Left forelimb (tissue), 1 donor: Measurements from ENCODE around the gene RYR3.
A peak's percentile ranks its signal among the peaks of the same experiment; 100 is the strongest.

Source experiments
- DNase-seq: peaks from one replicate; pipeline ENCODE4 v3.0.0-alpha.2; 2018; ENCODE audit warnings: low spot score

Gene RYR3

DNA sequence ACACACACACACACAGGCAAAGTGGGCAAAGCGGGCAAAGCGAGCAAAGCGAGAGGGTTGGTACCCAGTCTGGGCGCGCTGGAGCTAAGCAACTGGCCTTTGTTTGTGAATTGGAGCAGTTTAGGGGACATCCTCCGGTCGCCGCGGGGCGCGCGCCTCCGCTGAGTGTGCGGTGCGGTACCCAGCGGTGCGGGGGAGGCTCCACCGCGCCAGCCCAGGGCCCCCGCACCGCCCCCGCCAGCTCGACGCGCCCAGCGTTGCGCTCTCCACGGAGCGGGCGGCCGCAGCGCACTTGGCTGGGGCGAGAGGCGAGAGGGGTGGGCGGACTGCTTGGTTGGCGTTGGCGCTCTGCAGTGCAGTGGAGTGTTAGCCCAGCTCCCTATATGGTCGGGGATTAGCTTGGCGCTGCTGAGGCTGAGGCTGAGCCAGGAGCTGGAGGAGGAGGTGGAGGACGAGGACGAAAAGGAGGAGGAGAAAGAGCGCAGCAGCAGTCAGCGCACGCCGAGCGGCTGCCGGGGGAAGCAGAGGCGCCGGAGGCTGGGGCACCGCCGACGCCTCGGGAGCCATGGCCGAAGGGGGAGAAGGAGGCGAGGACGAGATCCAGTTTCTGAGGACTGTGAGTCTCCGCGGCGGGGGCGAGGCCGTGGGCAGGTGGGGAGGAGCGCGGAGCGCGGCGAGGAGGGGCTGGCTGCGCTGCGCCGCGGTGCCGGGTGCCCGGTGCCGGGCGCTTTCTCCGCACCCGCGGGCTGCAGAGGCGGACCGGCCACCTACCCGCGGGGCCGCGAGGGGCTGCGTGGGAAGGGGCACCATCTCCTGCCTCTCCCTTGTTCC, at the start of gene RYR3:
Gene RYR3 (plus strand): TSS at position 487 of the 831 bp plus-strand sequence. CDS start 79 bp downstream, at position 566.
- peak; percentile 70 for DNase-seq

- no peak for DNase-seq
Observed at GRCh38 chr15:33262306-33262705, 48.5 kb upstream of the RYR3 start.

DNA sequence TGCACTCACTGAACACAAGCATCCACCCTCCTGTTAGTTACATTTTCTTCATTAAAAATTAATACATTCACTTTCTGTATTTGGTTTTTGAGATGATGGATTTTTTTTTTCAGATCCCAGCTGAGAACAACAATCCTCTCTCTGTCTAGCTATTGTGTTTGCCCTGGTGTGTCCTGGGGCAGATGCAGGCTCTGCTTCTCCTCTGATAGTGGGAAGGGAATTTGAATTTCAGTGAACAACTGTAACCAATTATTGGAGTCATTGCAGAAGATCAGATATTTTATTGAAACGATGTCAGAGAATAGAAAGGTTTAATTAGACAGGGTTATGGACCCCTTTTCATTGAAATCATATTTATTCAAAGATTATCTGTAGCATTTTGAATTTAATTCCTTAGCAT, 33.1 kb upstream of the RYR3 start:
- no peak for DNase-seq

DNA sequence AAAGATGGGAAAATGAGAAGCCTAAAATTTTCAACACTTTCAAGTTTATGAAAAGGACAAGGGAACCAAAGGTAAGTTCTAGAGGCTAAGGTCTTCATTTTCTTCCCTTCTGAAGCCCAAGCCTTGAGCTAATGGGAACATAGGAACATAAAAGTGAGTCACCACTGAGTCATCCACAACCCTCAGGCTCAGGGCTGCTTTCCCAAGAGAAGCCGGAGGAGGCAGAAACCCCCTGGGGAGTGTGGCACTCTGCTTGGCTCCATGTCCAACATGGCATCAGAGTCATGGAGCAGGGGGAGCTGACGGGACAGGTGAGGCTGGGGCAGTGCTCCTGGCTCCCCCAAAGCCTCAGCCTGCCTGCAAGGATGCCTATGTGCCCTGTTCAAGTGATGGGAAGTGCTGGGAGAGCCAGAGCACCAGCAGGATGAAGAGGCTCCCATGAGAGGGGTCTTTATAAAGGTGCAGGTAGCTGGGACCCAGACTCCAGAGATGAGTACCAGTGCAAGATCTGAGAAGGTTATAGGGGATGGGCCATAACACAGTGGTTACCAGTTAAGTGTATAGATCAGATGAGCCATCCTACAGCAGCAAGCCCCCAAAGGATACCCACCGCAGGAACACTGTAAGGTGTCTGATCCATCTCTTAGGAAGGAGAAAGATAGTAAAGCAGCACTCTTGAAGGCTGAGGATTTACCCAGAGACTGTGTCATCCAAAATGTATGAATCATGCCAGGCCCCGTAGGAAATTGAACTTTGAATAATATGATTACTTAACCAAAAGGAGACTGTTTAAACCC, 31.8 kb upstream of the RYR3 start:
- DNase-seq, result no peak

GRCh38 chr15:33279613-33280205, 31.1 kb upstream of the RYR3 start:
- no peak for DNase-seq

DNA sequence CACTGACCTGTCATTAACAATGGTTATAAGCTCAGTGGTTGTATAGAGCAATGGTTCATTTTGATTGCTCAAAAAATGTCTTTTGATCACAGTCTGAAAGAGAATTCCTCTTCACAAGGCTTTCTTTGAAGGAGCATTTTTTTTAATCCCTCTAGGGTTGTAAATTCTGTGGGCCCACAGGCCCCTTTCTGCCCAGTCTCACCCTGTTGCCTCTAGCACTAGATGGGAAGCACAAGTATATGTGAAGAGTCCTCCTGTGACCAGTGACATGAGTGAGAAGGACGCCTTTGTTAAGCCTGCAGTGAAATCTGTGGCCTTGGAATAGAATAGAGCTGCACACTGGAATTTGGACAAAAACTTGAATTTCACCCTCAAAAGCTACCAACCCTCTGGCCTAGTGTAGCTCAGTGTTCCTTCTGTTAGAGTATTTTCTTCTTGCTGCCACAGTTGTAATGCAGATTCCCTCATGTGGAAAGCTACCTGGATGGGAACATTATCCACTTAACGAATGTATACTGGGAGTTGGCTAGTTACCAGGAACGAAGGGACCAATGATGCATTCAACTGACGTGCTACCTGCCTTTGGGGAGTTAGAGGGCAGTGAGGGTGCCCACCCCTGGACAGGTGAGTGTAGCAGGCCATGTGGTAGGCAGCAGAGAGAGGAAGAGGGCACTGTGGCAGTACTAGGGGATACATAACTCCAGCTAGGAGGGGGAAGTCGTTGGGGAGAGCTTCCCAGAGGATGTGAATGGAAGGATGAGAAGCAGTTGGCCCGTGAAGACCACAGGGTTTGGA, 28.3 kb upstream of the RYR3 start:
- DNase-seq, result no peak

DNA sequence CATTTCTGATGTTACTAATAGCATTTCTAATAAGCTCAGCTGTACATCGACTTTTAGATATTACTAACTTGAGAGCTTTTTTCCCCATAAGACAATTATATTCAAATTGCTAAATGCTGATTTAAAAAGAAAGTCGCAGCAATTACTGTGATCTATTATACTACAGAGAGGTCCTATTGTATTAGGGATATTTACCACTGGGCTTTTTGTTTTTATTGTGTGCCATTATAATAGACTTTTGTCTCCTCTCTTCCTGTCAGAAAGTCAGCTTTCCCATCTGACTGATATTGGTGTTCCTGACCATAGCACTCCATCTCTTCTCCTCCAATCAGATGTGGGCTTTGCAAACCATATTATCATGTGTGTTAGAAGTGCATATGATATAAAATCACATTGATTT, 27.2 kb upstream of the RYR3 start:
- DNase-seq, result no peak

DNA sequence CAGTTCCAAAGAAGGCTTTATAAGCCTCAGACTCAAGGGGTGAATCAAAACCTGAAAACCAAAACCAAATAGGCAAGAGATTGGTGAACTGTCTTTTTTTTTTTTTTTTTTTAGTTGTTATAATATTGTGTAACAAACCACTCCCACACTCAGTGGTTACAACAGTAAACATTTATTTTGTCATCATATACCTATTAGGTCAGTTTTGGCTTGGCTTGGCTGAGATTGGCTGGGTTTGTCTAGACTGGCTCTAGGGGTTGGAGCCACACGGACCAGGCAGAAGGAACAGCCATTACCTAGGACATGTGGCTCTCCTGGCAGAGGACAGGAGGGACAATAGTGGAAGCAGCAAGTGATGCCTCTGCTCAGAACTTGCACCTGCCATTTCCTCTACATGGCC, 26.4 kb upstream of the RYR3 start:
- DNase-seq, result no peak

- no peak for DNase-seq
Observed at GRCh38 chr15:33292717-33293307, 18.0 kb upstream of the RYR3 start.

GRCh38 chr15:33293713-33294334, 16.9 kb upstream of the RYR3 start:
- no peak for DNase-seq

DNA sequence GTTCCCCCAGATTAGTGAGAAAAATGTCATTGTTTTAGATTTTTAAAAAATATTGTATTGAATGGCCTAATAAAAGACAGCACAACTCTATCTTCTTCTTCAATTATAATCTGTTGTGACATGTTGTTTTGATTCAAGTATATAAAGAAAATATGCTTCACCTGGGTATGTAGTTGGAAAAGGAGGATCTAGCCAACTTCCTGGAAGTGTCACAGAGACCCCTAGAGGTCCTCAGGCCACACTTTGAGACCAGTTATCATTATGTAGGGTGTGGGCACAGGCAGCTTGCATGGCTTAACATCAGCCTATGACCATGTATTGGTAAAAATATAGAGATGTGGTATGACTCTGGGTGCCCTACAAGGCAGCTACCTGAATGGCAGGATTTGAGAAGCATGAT, 14.7 kb upstream of the RYR3 start:
- DNase-seq, result no peak

GRCh38 chr15:33296856-33297255, 13.9 kb upstream of the RYR3 start:
- DNase-seq, result no peak

DNA sequence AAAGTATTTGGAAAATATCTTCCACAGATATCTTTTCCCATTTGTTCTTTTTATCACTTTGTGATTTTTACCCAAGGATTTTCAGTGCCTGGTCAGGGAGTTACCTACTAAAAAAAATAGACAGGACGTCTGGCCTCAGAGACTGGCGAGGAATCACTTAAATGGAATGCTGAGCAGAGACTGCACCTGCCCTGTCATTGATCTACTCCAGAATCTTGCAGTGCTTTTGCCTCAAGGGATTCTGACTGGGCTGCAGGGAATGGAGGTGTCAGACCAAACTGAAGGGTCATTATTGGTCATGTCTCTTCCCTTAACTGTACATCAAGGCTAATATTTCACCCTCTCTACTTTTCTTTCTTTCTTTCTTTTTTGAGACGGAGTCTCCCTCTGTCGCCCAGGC, 12.1 kb upstream of the RYR3 start:
- no peak for DNase-seq

- DNase-seq, result no peak
Observed at GRCh38 chr15:33304924-33305323, 5.8 kb upstream of the RYR3 start.

GRCh38 chr15:33309602-33310276, 1.0 kb upstream of the RYR3 start:
- DNase-seq, result peak; percentile 72

DNA sequence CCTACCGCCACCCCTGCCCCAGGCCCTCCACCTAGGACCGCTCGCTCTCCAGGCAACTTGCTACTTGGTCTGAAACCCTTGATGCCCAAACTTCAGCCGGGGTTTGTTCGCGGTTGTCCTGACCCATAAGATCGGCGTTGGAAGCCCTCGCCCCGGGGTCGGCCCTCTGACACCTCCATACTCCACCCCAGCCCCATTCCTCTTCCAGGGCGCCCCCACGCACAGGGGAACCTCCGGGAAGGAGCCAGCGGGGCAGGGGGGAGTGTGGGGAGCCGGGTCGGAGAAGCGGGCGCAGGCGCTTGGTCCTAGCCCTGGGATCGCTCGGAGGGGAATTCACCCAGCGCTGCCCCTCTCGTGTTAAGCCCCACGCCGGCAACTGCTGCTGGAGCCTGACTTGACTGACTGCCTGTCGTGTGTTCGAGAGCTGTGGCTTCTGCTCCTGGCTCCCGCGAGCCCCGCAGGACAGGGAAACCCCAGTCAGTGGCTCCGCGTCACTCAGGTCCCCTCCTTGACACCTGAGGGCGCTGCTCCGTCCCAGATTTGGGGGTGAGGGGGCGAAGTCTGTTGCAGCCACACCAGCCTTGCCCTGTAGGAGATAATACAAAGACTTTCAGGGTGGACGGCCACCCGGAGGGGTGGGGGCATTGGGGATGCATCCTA, 675 bp downstream of the RYR3 start:
- DNase-seq, result no peak

GRCh38 chr15:33313491-33313890, 2.7 kb downstream of the RYR3 start:
- no peak for DNase-seq

DNA sequence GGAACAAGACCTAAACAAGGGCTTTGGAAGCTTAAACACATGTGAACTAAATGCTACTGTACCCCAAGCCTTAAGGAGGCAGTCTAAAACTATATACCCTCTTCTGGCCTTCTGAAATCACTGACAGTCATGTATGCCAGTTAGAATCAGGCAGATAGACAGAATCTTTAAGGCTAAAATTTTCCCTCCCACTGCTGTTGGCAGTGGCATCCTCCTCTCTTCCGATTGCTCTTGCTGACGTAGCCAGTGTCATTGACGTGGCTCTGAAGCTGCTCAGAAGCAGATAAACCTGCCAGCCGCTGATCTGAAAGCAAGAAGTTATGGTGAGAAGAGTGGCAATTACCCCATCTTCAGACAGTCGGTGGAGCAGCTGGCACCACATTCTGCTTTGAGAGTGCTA, 3.3 kb downstream of the RYR3 start:
- DNase-seq, result no peak

DNA sequence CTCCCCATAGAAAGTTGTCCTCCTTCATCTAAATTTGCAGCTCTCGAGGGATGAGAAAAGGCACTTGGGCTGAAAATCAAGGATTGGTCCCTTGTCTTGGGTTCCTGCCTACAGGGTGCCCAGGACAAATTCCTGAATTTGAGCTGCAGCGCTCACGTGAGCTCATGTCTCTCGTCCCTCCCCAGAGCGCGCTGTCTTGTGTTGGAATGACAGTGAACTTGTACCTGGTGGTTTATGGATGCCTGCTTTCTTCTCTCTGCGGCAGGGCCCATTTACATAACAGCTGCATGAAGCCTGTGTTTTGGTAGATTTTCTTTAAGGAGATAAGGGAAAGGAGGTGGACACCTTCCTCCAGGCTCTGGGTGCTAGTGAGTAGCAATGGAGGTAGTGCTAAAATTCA, 4.3 kb downstream of the RYR3 start:
- DNase-seq, result no peak

GRCh38 chr15:33317896-33318295, 7.1 kb downstream of the RYR3 start:
- no peak for DNase-seq
